RCC 7860 (cell line): Measurements from ENCODE around the gene TAF10.

ENCODE experiments used
- DNase-seq: peaks from one replicate; pipeline ENCODE4 v3.0.0-alpha.2; 2015; ENCODE audit warnings: low spot score
- FAIRE-seq: peaks from 2 replicates; lab custom pipeline; 2012; peaks lifted over from hg19 to GRCh38; lab: Jason Lieb, UNC

Gene TAF10

DNA sequence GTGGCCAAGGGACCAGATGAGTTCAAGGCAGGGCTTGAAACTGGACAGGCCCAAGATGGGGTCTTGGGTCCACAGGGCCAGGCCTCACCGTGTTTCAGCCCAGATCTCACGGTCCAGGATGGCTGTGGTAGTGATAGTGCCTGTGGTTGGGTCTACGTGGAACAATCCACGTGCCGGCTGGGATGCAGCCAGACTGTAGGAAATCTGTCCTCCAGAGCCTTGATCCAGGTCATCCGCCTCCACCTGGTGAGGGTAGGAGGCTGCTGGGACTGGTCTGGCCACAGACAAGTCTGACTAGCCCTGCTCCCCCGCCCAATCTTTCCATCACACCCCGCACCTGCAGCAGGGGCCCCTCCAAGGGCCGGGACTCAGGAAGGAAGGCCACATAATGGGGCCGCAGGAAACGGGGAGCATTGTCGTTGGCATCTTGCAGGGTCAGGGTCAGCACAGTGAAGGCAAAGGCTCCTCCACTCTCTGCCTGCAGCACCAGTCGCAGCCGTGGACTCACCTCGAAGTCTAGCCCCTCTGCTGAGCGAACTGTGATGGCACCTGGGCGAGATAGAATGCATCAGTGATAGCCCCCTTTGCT, 13.9 kb upstream of the TAF10 start:
- FAIRE-seq (no peak), DNase-seq (no peak)

DNA sequence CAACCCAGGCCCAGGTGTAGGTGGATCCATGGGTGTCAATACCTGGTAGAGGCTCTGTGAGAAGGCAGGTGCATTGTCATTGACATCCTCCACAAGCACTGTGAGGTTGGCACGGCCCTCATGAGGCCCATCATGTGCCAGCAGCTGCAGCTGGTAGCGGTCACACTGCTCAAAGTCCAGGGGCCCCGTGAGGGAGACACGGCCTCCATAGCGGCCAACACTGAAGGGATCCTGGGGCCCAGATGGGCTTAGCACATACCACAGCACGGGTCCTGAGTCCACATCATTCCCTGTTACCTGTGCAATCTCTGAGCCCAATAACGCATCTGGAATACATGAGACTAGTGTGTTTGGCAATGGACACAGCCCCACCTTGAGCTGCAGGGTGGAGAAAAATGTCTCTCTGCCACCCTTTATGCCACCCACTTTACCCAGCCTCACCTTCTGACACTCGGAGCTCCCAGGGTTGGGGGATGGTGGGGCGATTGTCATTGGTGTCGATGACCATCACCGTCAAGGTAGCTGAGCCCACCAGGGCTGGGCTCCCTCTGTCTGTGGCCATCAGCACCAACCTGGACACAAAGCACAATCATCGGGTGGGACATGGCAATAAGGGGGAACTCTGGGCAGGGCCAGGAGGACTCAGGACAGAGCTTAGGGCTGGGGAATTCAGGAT, 13.3 kb upstream of the TAF10 start:
- DNase-seq (no peak), FAIRE-seq (no peak)

DNA sequence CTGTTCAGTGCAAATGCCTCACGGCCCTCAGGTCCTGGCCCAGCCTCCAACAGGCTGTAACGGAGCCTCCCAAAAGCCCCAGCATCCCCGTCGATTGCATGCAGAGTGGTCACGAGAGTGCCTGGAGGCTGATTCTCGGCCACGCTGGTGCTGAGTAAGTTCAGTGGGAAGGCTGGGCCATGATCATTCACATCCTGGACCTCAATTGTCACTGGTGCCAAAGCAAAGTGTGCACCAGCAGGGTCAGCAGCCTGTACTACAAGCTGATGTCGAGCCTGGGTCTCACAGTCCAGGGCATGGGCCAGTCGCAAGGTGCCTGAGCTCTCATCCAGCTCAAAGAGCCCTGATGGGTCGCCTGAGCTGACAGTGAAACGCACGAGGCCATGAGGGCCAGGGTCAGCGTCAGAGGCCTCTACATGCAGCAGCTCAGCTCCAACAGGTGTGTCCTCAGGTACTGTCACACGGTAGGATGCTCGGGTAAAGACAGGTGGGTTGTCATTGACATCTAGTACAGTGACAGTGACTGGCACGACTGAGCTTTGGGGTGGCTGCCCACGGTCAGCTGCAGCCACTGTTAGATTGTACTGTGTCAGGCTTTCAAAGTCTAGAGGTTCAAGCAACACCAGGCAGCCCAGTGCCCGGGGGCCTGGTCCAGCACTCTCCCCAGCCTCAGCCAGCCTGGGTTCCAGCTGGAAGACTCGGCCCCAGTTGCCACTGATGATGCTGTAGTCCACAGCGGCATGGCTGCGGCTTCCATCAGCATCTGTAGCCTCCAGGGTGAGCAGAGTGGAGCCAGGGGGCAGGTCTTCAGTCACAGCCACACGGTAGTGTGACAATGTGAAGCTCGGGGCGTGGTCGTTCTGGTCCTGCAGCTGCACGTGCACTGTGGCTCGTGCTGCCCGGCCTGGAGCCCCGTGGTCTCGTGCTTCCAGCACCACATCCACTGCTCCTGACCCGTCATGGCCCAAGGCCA, 11.7 kb upstream of the TAF10 start:
- DNase-seq (no peak), FAIRE-seq (no peak)

DNA sequence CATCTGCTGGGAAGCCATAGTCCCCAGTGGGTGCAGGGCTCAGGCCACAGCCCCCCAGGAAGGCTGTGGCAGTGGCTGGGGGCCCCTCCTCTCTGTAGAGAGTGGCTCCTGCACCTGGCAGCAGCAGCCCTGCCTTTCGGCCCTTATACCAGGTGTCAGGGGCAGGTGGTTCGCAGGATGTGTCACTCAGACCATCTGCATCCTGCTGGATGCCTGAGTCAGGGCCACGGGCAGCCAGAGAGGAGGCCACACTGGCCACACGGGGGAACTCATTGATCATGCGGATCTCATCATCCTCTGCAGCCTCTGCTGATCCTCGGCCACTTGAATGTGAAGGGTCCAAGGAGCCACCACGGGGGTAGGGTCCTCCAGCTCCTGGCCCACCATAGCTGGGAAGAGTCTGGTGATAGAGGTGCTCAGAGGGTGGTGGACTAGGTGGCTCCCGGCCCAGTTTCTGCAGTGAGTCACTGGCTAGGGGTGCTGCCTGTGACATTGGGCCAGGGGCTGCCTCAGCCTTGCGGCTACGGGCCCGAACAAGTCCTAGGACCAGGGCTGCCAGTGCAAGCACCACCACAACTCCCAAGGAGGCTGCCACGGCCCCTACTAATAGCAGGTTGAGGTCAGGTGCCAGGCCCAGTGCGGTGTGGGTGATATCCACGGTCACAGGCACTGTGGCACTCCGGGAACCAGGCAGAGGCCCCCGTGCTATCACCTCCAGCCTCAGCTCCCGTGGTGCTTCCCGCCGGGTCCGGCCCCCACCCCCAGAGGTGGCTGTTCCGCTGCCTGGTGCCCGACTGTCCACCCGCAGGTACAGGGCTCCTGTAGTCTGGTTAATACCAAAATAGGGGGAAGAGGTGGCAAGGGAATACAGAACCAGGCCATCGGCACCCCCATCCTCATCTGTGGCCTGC, 10.5 kb upstream of the TAF10 start:
- DNase-seq, result no peak
- no peak for FAIRE-seq

DNA sequence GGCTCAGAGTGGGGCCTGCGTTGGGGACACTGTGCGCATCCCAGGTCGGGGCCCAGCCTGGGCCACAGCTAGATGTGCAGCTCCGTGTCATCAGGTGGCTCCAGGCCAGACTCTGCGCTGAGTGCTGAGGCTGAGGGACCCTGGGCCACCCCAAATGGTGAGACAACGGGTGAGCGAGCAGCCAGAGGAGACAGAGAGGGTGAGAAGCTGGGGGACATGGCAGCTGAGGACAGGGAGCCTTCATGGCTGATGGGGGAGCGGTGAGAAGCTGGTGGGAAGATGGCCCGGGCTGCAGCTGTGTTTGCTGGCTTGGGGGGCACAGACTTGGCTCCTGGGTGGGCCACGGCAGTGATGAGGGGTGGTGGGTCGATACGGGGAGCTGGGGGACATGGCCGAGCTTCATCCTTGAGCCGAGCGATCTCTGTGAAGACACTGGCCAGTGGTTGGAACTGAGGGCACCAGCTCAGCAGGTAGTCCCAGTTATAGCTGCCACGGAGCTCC, 9.7 kb upstream of the TAF10 start:
- no peak for FAIRE-seq

DNA sequence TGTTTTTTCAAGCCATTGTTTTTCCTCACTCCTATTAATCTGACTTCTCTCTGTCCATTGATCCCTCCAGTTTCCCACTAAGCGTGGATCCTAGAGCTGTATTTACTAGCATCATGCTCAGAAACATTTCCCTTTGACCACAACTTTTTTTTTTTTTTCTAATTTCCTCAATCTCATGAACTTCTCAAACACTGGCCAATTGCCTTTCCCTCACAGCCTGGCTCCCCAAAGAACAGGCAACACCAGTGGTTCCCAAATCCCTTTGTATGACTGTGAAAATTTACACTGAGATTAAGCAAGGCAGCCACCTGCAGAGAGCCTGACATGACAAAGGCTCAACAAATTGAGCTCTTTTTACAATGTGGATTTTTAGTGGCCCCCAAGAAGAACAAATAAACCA, 8.6 kb upstream of the TAF10 start:
- no peak for FAIRE-seq
- DNase-seq, result no peak

More for the DNA sequence above, 9.7 kb upstream of the TAF10 start:
- DNase-seq, result no peak

DNA sequence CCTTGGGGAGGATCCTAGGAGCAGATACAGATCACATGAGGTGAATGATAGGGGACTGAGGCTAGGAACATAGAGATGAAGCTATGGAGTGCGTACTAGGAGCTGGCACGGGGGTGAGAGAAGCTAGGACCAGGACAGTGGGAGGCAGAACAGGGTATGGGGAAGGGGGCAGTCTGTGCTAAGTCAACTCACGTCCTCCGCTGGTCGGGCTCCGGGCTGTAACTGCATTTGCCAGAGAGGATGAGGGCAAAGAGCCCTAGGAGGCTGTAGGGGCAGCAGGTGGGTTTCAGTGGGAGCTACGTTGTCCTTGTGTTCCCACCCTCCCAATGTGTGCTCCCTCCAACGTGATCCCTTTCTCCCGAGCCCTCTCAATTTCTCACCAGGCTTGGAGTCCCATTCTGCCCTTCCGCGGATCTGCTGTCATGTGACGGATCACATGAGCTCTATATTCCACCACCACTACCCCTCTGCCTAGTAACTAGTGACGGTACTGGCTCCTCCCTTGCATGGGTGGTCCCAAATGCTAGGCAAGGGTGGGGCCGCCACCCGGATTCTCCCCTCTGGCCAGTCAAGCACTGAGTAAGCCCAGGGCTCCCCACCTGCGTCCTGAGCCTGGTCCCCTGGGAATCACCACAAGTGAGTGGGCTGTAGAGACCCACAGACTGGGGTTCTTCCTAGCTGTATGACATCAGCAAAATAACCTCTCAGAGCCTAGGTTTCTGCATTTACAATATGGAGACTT, 7.2 kb upstream of the TAF10 start, which contains the start of gene TPP1:
TSS of gene TPP1 (minus strand) at position 419 of the 742 bp plus-strand sequence. CDS start at position 397, 22 bp downstream.
- peak; percentile 82 for DNase-seq
- peak; percentile 77 for FAIRE-seq

DNA sequence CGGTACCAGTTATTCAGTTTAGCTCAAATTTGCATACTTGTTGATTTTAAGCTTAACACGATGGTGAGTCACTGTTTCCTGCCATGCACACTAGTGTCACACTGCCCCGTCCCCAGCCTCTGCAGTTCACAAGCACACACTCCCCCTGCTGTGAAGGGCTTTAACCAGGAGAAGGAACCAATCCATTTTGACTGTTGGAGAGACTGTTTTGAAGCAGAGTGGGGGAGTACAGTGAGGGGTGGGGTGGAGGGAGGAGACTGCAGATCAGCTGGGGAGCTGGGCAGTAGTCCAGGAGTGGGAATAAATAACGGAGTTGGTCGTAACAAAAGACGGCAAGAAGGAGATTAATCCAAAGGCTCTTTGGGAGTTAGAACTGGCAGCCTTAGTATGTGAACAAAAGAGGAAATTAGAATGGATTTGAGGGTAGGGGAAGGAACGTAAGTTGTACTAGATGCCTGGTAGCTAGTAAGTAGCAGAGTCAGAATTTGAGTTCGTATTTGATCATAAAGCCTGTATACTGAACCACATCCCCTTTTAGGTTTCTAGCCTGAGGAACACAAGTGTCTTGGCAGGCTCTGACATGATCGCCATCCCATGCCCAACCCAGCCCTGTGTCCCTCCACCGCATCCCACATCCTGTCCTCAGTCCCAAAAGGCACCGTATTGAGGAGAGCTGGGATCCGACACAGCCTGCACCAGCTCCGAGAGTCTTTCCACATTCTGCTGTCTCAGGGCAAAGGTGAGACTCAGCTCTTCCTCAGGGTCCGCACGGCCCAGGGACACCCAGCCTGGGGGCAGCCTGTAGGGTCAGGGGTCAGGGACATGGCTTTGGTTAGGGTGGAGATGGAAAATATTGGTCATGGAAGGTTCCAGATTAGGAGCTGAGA, 6.3 kb upstream of the TAF10 start:
- DNase-seq (peak; percentile 39), FAIRE-seq (no peak)

DNA sequence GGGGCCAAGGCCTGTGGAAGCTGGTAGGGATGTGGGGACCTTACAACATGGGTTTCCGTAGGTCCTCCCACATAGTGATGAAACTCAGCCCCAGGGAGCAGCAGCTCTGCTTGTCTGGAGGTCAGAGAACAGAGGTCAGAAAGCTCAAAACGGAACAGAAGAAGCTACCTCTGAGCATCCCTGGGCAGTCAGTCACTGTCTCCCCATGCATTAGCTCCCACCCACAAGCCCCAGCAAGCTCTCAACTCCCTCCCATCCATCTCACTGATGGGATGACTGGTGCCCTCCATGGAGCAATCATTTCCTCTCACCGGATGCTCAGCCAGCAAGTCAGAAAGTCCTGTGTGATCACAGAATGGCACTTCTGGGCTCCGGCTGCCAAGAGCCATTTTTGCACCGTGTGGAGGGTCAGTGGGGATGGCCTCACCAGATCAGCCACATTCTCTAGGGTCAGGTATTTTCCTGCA, 5.3 kb upstream of the TAF10 start:
- no peak for FAIRE-seq
- no peak for DNase-seq

DNA sequence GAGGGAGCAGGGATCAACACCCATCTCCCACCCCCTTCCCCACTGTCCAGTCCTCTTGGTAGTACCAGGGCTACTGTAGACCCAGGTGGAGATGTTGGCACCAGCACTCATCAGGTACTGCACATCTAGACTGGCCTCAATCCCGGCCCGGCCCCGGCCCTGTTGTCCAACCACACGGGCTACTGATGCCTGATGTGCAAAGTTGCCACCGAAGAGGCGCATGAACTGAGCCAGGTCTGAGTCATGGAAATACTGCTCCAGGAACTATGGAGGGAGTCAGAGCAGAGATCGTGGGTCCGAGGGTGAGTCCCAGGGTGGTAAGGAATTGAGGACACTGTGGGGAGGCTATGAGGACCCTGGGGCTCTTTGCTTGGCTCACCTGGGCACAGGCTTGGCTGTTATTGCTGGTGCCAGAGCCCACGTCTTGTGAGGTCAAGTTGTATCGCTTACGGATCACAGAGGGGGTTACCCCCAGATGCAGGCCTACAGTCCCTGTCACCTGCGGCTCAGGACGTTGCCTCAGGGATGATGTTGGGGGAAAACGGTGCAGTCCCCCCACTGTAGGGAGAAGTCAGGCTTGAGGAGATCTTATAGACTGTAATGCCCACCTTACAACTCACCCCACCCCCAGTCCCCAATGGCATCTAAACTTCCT, 4.7 kb upstream of the TAF10 start:
- FAIRE-seq (no peak), DNase-seq (no peak)

DNA sequence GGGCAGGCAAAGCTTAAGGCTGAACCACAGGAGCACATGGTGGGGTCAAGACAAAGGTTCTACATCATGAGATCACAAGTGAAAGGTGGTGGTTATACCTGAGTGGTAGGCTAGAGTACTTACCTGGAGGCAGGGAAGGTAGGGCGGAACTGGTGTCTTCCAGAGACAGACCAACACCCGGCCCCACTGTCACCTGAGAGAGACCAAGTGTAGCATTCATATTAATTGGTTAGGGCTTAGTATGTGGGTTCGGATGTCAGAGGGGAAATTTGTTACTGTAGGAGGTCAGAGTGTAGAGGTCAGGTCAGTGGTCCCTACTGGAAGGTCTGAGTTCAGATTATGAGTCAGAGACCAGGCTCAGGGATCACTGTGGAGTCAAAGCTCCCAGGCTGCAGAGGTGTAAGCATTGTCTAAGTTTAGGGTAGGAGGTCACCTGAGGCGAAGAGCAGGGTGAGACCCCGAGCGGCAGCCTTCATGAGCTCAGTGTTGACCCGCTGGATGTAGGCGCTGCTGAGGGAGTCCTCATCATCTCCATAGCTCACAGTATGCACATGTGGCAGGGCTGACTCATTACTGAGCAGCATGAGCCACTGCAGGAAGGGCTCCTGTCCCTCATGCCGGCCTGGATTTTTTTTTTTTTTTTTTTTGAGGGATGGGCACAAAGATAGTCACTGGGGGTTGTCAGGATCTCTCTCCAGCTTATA, 4.0 kb upstream of the TAF10 start:
- FAIRE-seq, result no peak
- DNase-seq, result no peak

DNA sequence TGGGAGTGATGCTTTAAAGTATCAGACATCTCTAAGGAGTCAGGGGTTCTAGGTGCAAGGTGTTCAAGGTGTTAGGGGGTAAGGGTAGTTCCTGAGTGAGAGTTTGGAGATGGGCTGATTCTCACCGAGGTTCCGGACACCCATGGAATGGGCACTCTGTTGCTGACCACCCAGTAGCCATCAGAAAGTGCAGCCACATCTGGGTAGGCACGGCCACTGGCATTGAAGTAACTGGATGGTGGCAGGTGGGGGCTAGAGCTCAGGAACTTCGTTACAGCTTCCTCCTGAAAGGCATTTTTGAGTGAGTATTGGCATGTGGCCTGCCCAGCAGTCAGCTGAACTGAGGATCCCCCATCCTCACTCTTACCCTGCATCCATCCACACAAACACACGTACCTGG, 3.0 kb upstream of the TAF10 start:
- FAIRE-seq (no peak), DNase-seq (no peak)

DNA sequence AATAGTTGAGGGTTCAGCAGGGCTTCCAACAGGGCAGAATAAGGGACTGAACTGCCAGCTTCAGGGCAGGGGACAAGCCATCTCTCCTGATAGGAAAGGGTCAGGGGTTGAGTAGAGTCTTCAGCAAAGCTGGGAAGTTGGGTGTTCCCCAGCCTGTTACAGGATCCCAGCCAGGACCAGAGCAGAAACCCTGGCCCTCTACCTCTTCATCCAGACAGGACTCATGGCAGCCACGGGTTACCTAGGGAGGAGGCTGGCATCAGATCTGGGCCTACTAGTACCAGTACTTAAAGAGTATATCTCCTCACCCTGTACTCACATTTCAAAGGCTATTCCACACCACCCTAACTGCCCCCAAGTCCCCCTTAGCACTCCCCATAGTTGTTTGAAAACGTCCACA, 2.4 kb upstream of the TAF10 start:
- FAIRE-seq, result no peak
- no peak for DNase-seq

DNA sequence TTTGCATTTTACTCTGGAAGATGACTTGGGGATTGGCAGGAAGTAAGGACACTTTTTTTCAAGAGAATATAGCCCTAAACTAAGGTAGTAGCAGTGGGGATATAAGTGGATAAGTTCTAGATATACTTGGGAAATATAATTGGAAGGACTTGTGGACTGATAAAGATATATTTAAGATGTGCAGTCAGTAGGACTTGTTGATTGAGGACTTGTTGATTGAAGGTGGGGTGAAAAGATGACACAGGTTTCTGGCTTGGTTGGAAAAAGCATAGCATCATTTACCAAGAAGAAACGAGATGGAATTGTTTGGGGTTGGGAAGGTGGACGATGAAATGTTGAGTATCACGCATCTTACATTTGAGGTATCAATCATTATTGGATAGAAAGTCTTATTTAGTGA, 1.5 kb upstream of the TAF10 start:
- DNase-seq (no peak), FAIRE-seq (no peak)

DNA sequence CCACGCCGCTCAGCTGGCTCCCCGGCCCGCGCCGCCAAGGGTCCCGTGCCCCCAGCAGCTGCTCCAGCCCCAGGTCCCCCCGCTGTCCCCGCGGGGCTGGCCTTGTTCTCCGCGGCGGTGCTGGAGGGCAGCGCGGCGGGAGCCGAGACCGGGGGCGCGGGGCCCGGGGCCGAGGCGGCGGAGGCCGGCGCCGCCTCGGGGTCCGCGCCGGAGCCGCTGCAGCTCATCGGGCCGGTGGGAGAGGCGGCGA, 128 bp downstream of the TAF10 start:
- DNase-seq, result no peak
- no peak for FAIRE-seq

DNA sequence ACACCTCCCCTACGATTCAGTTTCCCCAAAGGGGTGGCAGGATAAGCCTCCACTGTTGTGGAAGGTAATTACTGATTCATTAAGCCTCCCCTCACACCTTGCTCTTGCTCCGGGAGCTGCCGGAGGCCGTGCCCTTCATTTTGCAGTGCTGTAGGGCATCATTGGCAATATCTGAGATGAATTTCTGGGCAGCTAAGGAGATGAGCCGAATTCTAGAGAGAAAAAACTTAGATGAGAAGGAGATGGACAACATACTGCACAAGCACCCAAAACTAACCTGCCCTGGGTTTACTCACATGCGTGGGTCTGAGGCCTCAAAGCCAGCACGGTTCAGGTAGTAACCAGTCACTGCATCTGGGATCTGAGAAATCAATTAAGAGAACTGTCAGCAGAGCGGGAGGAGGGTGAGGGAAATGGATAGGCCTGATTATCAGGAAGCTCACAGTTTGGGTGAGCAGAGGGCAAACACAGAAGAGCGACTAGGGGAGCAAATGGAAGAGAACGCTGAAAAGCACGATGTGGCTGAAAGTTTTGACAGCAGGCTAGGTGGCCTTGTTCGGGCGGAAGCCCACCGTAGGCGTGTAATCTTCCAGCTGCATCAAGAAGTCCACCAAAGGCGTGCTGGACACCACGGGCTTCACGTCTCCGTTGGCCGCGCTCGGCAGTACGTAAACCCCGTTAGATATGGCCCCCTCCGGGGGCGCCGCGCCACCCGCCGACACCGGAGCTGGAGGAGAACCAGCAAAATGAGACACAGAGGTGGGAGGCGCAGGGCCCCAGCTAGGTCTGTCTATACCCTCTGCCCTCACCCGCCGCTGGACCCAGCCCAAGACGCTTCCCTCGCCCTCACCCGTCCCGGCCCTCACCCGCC, 689 bp downstream of the TAF10 start:
- FAIRE-seq, result no peak
- no peak for DNase-seq

DNA sequence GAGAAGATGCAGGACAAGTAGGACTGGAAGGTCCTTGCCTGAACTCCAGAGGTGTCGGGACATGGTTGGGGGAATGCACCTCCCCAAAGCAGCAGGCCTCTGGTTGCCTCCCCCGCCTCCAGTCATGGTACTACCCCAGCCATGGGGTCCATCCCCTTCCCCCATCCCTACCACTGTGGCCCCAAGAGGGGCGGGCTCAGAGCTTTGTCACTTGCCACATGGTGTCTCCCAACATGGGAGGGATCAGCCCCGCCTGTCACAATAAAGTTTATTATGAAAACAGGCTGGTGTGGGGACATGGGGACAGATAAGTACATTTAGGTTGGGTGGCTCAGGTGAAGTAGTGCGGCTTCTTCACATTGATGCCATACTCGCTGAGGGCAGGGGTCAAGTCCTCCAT, 1.4 kb downstream of the TAF10 start:
- no peak for FAIRE-seq
- no peak for DNase-seq
